PC-9 (cell line): ENCODE results near the gene CKM. TPM values are rescaled to one million over a fixed set of nuclear protein-coding genes. Genes with fewer than 3 reads are reported as not detected.

Experiments
- BruUV-seq: library from RNA; stranded (reverse); fragments of 400-500 nt; replicated peaks from 2 replicates; lab custom pipeline; 2021; lab: Mats Ljungman, UMichigan
- CTCF ChIA-PET: fragments of 300-600 bp; sonication (Branson Sonifier 250); formaldehyde crosslinking; loops from one replicate; lab custom pipeline; 2022; ENCODE audit warnings: antibody characterized with exemption; lab: Charles Lee
- POLR2A ChIA-PET: fragments of 300-600 bp; sonication (Branson Sonifier 250); formaldehyde crosslinking; loops from one replicate; lab custom pipeline; 2022; ENCODE audit warnings: antibody characterized with exemption; ENCODE audit not compliant: unreplicated experiment; lab: Charles Lee
- DNase-seq, 2 experiments: peaks; one replicate each; pipeline versions ENCODE4 v3.0.0 to v3.0.0-alpha.2; 2015 to 2022; ENCODE audit warnings: mixed read lengths in 1 of 2
- H2AFZ ChIP-seq: fragments of 200-600 bp; sonication (generic); 2 replicates; pipeline ENCODE4 v1.8.1; 2017; ENCODE audit warnings: antibody characterized with exemption
- H3F3A ChIP-seq: fragments of 200-600 bp; sonication (generic); 2 replicates; pipeline ENCODE4 v1.8.1; 2017; ENCODE audit warnings: antibody characterized with exemption, mild to moderate bottlenecking, low read depth; ENCODE audit not compliant: insufficient read depth
- H3K27ac ChIP-seq: fragments of 200-600 bp; sonication (generic); 2 replicates; pipeline ENCODE4 v1.6.1; 2016; ENCODE audit warnings: mixed run types
- H3K27me3 ChIP-seq: fragments of 200-600 bp; sonication (generic); 2 replicates; pipeline ENCODE4 v1.6.1; 2016; ENCODE audit warnings: low read depth, mixed run types; ENCODE audit not compliant: insufficient read depth
- H3K36me3 ChIP-seq: fragments of 200-600 bp; sonication (generic); 2 replicates; pipeline ENCODE4 v1.6.1; 2016; ENCODE audit warnings: low read depth, mixed run types
- H3K4me1 ChIP-seq: fragments of 200-600 bp; sonication (generic); replicated peaks from 2 replicates; pipeline ENCODE4 v1.6.1; 2016; ENCODE audit warnings: mixed run types; ENCODE audit not compliant: insufficient read depth
- H3K4me2 ChIP-seq: fragments of 200-600 bp; sonication (generic); 2 replicates; pipeline ENCODE4 v1.6.1; 2017; ENCODE audit warnings: mixed run types
- H3K4me3 ChIP-seq: fragments of 200-600 bp; sonication (generic); 2 replicates; pipeline ENCODE4 v1.6.1; 2016; ENCODE audit warnings: mixed run types
- H3K79me2 ChIP-seq: fragments of 200-600 bp; sonication (generic); 2 replicates; pipeline ENCODE4 v1.6.1; 2017; ENCODE audit warnings: low read depth, mixed run types
- H3K9me2 ChIP-seq: fragments of 200-600 bp; sonication (generic); 2 replicates; pipeline ENCODE4 v1.8.1; 2017; ENCODE audit warnings: mild to moderate bottlenecking; ENCODE audit not compliant: insufficient read depth
- H3K9me3 ChIP-seq: fragments of 200-600 bp; sonication (generic); 2 replicates; pipeline ENCODE4 v1.8.1; 2016; ENCODE audit warnings: low read depth; ENCODE audit not compliant: insufficient read depth
- H4K20me1 ChIP-seq: fragments of 200-600 bp; sonication (generic); 2 replicates; pipeline ENCODE4 v1.8.1; 2017; ENCODE audit not compliant: insufficient read depth
- CTCF ChIP-seq: fragments of 200-600 bp; sonication (generic); conservative IDR thresholded peaks from 2 replicates; pipeline ENCODE4 v1.6.1; 2017; ENCODE audit warnings: mixed run types, antibody characterized with exemption, mild to moderate bottlenecking, moderate library complexity
- EZH2 ChIP-seq: fragments of 200-600 bp; sonication (generic); IDR thresholded peaks from 2 replicates; pipeline ENCODE4 v1.8.0; 2017; ENCODE audit warnings: antibody characterized with exemption, low read depth
- intact Hi-C: fragments of 100-400 bp; cut with micrococcal nuclease; formaldehyde crosslinking; loops from one replicate; pipeline ENCODE4 v1.10.0; 2022; ENCODE audit not compliant: unreplicated experiment
- total RNA-seq: library from RNA; stranded (reverse); gene quantifications from 2 replicates; pipeline ENCODE4 v1.2.3, GENCODE V29; 2021

Gene CKM
- total RNA-seq, 1 experiment from 2014 or later = not detected

DNA sequence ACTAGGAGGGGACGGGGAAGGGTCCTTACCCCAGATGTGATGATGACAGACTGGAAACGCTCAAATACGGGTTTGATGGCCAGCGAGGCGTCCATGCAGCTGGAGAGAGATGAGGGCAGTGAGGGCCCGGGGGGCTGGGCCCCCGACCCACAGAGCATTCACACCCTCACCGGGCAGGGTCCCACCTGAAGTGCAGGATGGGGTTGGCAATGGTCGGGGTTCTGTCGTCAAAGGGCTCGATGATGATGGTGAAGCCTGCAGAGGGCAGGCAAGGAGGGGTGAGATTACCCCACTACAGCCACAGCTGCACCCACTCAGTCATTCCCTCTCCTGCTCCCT, 34.7 kb upstream of the CKM start:
- H3K4me2 ChIP-seq = no peak overlapping the region
- no peak for DNase-seq
- H3K9me3 ChIP-seq = no peaks in the 10 kb centered on the region
- H4K20me1 ChIP-seq = no peaks in the 10 kb centered on the region
- no peaks in the 10 kb centered on the region for H3K9me2 ChIP-seq
- H3K4me3 ChIP-seq = no peak overlapping the region
- POLR2A ChIA-PET = no interaction called here
- TF ChIP-seq CTCF = no peak
- no peak for TF ChIP-seq EZH2
- no peaks in the 10 kb centered on the region for H3K27me3 ChIP-seq
- peaks cover 6% of the 10 kb centered on the region; the same call in 1 of the 2 replicates for H3F3A ChIP-seq
- no peak overlapping the region for H3K27ac ChIP-seq
- H3K79me2 ChIP-seq = no peaks in the 10 kb centered on the region
- BruUV-seq = no TSS peak
- intact Hi-C loops = no loop called here
- H3K4me1 ChIP-seq = no peaks in the 10 kb centered on the region
- no peaks in the 10 kb centered on the region for H3K36me3 ChIP-seq
- CTCF ChIA-PET = no interaction called here
- H2AFZ ChIP-seq = no peak overlapping the region

DNA sequence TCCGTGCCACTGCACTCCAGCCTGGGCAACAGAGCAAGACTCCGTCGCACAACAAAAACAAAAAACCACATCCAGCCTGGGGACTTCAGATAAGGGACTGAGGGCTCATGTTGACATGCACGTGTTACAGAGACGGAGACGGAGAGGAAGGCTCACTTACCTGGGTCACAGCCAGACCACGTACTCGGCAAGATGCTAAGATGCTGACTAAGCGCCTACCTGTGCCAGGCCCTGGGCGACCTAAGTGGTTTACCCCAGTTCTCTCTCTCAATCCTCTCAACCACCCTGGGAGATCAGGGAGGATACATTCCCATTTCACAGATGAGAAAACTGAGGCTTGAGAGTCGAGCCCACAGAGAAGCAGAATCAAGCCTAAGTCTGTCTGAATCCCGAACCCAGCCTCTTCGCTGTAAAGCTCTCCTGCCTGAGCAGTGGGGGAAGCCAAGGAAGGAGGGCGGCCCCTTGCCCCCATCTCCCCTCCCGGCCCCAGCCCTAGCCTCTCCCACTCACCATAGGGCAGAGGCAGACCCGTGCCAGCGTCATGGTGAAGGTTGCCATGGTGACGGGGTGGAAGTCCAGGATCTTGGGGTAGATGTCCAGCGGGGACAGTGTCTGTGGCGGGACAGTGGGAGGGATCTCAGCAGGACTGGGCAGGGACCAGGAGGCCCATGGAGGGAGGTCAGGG, 34.2 kb upstream of the CKM start:
- Histone ChIP-seq H3K27ac (no peak overlapping the region), H3F3A (peaks cover 6% of the 10 kb centered on the region; the same call in 1 of the 2 replicates), H3K4me3 (no peak overlapping the region), H4K20me1 (no peaks in the 10 kb centered on the region), H3K4me1 (no peaks in the 10 kb centered on the region), H3K36me3 (no peaks in the 10 kb centered on the region), H3K79me2 (no peaks in the 10 kb centered on the region), H3K9me3 (no peaks in the 10 kb centered on the region), H3K4me2 (no peak overlapping the region), H2AFZ (no peak overlapping the region), H3K27me3 (no peaks in the 10 kb centered on the region), H3K9me2 (no peaks in the 10 kb centered on the region)
- intact Hi-C loops = no loop called here
- TF ChIP-seq CTCF = no peak
- no peak for TF ChIP-seq EZH2
- no TSS peak for BruUV-seq
- POLR2A ChIA-PET = no interaction called here
- CTCF ChIA-PET = no interaction called here
- no peak for DNase-seq

- CTCF ChIA-PET = no interaction called here
- H3K36me3 ChIP-seq = no peaks in the 10 kb centered on the region
- H4K20me1 ChIP-seq = no peaks in the 10 kb centered on the region
- no peaks in the 10 kb centered on the region for H3K27me3 ChIP-seq
- POLR2A ChIA-PET = interaction anchor here (0.5 kb wide), 1 partner anchor 67 kb away, joined by 4 read pairs; no protein-coding TSS in a partner anchor
- H3F3A ChIP-seq = peaks cover 6% of the 10 kb centered on the region; the same call in 1 of the 2 replicates
- H3K27ac ChIP-seq = no peak overlapping the region
- BruUV-seq = no TSS peak
- intact Hi-C loops = no loop called here
- no peak for DNase-seq
- H3K9me3 ChIP-seq = no peaks in the 10 kb centered on the region
- no peaks in the 10 kb centered on the region for H3K4me1 ChIP-seq
- H3K4me3 ChIP-seq = no peak overlapping the region
- no peak for TF ChIP-seq CTCF
- TF ChIP-seq EZH2 = no peak
- H2AFZ ChIP-seq = no peak overlapping the region
- H3K79me2 ChIP-seq = no peaks in the 10 kb centered on the region
- H3K9me2 ChIP-seq = no peaks in the 10 kb centered on the region
- H3K4me2 ChIP-seq = no peak overlapping the region
Measured at GRCh38 chr19:45355910-45356309, 33.2 kb upstream of the CKM start.
